ENCODE results near the gene CHRNA9.

DNA sequence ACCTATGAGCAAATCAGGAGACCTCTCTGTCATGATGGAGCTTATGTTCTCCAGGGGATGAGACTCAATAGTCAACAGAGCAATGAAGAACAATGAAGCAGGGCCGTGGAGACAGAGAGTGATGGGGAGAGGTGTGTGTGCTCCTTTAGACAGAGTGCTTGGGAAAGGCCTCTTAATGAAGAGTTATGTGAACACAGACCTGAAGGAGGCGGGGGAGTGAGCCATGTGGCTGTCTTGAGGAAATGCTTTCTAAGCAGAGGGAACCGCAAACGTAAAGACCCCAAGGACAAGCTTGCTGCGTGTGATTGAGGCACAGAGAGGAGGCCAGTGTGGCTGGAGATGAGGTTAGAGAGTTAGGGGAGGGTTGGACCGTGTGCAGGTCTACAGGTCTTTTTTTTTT lies 53.1 kb downstream of the CHRNA9 start:
- TF ChIP-seq CTCF (IDR thresholded peaks at IDR 0.05) (no peak), POLR2AphosphoS5 (IDR thresholded peaks at IDR 0.05) (no peak), POLR2A (IDR thresholded peaks at IDR 0.05) (no peak)

Data from stomach (tissue), 4 donors.